ENCODE measurements around the gene LRP1. TPM values are rescaled to one million over a fixed set of nuclear protein-coding genes. Genes with fewer than 3 reads are reported as not detected.

LRP1 gene
- total and polyA plus RNA-seq, 2 of the 13 experiments (the other 11 are each of a cell fraction or from before 2014, with no cell fraction given): 14.7 to 30.8 TPM

DNA sequence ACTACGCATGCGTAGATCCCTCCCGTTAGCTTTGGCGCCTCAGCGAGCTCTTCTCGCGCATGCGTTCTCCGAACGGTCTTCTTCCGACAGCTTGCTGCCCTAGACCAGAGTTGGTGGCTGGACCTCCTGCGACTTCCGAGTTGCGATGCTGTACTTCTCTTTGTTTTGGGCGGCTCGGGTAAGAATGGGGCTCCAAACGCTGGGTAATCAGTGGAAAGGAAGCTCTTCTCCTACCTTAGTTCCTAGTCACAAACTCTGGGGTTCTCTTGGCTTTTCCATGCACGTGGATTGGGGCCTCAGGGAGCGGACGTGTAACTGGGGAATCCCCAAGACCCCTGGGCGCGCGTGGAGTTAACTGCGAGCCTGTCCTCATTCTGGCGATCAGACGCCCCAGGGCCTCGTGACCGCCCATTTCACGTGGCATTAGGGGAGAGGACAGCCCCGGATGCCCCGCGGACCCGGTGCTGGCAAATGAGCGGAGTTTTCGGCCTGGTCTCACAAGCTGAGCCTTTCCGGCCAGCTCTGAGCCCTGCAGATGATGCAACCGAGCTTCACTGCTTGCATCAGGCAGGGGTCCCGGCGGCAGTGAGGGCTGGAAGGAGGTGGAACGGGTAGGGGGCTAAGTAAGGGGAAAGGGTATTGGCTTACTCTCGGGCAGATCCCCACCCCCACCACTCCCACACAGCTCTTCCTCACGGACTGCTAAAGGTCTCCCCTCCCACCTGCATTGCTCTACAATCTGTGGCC, 101.5 kb downstream of the LRP1 start, which contains the start of gene SHMT2 (continued):
- TF ChIP-seq, protein P1, sequence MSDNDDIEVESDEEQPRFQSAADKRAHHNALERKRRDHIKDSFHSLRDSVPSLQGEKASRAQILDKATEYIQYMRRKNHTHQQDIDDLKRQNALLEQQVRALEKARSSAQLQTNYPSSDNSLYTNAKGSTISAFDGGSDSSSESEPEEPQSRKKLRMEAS (IDR thresholded peaks at IDR 0.05): peak; percentile 81
- TF ChIP-seq HOXA9 (CRISPR knock-in tag; IDR thresholded peaks at IDR 0.05; ENCODE audit: borderline replicate concordance) (peak; percentile 53; the same call in 1 of the 2 replicates), RFXANK (CRISPR knock-in tag; IDR thresholded peaks at IDR 0.05) (no peak), ZSCAN12 (CRISPR knock-in tag; IDR thresholded peaks at IDR 0.05) (no peak), ZNF3 (CRISPR knock-in tag; IDR thresholded peaks at IDR 0.05) (no peak), TCF7L2 (IDR thresholded peaks at IDR 0.05; ENCODE audit: low read depth, low read length) (no peak), ZNF652 (CRISPR knock-in tag; IDR thresholded peaks at IDR 0.05; ENCODE audit: borderline replicate concordance, low read depth) (no peak), NFE2L1 (CRISPR knock-in tag; IDR thresholded peaks at IDR 0.05; ENCODE audit: borderline replicate concordance) (no peak), ZNF75D (CRISPR knock-in tag; IDR thresholded peaks at IDR 0.05; ENCODE audit: borderline replicate concordance) (no peak), ZNF446 (CRISPR knock-in tag; IDR thresholded peaks at IDR 0.05) (no peak), ZNF879 (CRISPR knock-in tag; IDR thresholded peaks at IDR 0.05) (no peak), ZNF563 (CRISPR knock-in tag; IDR thresholded peaks at IDR 0.05) (peak; percentile 68), NR1H2 (CRISPR knock-in tag; IDR thresholded peaks at IDR 0.05; ENCODE audit: borderline replicate concordance, low read depth) (no peak), RFX1 (IDR thresholded peaks at IDR 0.05) (no peak), ZNF720 (CRISPR knock-in tag; IDR thresholded peaks at IDR 0.05) (no peak)
- TF ChIP-seq, protein P2, sequence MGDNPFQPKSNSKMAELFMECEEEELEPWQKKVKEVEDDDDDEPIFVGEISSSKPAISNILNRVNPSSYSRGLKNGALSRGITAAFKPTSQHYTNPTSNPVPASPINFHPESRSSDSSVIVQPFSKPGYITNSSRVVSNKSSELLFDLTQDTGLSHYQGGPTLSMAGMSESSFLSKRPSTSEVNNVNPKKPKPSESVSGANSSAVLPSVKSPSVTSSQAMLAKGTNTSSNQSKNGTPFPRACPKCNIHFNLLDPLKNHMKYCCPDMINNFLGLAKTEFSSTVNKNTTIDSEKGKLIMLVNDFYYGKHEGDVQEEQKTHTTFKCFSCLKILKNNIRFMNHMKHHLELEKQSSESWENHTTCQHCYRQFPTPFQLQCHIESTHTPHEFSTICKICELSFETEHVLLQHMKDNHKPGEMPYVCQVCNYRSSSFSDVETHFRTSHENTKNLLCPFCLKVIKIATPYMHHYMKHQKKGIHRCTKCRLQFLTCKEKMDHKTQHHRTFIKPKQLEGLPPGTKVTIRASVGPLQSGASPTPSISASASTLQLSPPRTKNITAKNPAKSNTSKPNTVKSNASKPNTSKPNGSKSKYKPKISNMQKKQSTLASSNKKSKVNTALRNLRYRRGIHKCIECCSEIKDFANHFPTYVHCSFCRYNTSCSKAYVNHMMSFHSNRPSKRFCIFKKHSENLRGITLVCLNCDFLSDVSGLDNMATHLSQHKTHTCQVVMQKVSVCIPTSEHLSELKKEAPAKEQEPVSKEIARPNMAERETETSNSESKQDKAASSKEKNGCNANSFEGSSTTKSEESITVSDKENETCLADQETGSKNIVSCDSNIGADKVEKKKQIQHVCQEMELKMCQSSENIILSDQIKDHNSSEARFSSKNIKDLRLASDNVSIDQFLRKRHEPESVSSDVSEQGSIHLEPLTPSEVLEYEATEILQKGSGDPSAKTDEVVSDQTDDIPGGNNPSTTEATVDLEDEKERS (CRISPR knock-in tag; IDR thresholded peaks at IDR 0.05): 0 out of 2 replicates have a peak, but pooled peaks have one; percentile 30
- TF ChIP-seq, protein P3, sequence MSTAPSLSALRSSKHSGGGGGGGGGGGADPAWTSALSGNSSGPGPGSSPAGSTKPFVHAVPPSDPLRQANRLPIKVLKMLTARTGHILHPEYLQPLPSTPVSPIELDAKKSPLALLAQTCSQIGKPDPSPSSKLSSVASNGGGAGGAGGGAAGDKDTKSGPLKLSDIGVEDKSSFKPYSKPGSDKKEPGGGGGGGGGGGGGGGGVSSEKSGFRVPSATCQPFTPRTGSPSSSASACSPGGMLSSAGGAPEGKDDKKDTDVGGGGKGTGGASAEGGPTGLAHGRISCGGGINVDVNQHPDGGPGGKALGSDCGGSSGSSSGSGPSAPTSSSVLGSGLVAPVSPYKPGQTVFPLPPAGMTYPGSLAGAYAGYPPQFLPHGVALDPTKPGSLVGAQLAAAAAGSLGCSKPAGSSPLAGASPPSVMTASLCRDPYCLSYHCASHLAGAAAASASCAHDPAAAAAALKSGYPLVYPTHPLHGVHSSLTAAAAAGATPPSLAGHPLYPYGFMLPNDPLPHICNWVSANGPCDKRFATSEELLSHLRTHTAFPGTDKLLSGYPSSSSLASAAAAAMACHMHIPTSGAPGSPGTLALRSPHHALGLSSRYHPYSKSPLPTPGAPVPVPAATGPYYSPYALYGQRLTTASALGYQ (CRISPR knock-in tag; IDR thresholded peaks at IDR 0.05): 0 out of 2 replicates have a peak, but pooled peaks have one; percentile 37
- TF ChIP-seq, protein P4, sequence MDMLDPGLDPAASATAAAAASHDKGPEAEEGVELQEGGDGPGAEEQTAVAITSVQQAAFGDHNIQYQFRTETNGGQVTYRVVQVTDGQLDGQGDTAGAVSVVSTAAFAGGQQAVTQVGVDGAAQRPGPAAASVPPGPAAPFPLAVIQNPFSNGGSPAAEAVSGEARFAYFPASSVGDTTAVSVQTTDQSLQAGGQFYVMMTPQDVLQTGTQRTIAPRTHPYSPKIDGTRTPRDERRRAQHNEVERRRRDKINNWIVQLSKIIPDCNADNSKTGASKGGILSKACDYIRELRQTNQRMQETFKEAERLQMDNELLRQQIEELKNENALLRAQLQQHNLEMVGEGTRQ (IDR thresholded peaks at IDR 0.05; ENCODE audit: low read depth, low read length): no peak
- TF ChIP-seq, protein P4 (CRISPR knock-in tag; IDR thresholded peaks at IDR 0.05; ENCODE audit: borderline replicate concordance): peak; percentile 57; the same call in 1 of the 2 replicates
- TF ChIP-seq, protein P5, sequence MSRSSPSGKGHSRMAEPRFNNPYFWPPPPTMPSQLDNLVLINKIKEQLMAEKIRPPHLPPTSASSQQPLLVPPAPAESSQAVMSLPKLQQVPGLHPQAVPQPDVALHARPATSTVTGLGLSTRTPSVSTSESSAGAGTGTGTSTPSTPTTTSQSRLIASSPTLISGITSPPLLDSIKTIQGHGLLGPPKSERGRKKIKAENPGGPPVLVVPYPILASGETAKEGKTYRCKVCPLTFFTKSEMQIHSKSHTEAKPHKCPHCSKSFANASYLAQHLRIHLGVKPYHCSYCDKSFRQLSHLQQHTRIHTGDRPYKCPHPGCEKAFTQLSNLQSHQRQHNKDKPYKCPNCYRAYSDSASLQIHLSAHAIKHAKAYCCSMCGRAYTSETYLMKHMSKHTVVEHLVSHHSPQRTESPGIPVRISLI (CRISPR knock-in tag; IDR thresholded peaks at IDR 0.05; ENCODE audit: borderline replicate concordance): no peak

Measured in HepG2 (cell line).